Stimulated activated CD4-positive, alpha-beta T cell treated with anti-CD3 and anti-CD28 coated beads, Interleukin-15, amount 100 ng/mL, for 1 hour (primary cell): ENCODE measurements around the gene RNF224.

Experiments
- DNase-seq, 2 donors: peaks; one replicate each; pipeline ENCODE4 v3.0.0-alpha.2; 2020; ENCODE audit warnings: low read depth in 1 of 2, low spot score in 1 of 2

The RNF224 gene

DNA sequence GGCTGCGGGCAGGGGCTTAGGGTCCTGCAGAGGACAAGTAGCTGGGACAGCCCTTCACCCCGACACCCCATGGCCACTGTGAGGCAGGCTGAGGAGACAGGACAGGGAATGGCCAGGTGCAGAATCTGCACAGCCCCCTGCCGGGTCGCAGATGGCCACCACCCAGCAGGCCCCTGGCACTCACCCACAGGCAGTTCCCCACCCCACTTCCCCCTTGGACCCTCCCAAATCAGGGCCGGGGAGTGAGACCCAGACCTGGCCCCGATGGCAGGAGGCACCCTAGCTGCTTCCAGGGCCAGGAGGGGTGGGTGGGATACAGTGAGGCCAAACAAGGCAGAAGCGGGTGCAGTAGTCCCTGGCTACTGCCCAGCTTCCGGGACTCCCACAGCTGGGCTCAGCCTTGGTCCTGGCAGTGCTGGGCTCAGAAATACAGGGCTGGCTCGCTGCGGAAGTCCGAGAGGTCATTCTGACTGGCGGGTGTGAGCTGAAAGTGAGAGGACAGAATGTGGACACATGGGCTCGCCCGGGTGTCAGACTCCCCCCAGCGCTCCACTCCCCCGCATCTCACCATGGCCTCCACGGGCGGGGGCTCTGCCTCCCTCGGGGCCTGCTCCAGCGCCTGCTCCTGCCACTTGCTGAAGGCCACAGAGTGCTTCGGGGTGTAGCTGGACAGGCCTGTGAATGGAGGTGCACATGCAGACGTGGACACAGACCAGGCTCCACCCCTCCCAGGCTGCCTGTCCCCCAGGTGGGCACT lies 35.4 kb upstream of the RNF224 start:
- no peak for DNase-seq

DNA sequence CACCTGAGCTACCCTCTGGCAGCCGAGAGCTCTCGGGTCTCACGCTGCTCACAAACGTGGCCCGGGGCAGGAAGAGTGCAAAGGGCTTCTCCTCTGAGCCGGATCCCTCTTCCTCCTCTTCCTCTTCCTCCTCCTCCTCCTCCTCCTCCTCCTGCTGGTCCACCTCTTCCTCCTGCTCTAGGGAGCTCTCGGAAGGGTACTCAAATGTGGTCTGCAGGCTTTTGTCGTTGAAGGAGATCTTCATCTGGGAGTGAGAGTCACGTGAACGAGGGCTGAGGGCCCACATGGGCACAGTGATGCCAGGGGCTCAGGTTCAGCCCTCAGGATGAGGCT lies 34.9 kb upstream of the RNF224 start:
- no peak for DNase-seq

DNA sequence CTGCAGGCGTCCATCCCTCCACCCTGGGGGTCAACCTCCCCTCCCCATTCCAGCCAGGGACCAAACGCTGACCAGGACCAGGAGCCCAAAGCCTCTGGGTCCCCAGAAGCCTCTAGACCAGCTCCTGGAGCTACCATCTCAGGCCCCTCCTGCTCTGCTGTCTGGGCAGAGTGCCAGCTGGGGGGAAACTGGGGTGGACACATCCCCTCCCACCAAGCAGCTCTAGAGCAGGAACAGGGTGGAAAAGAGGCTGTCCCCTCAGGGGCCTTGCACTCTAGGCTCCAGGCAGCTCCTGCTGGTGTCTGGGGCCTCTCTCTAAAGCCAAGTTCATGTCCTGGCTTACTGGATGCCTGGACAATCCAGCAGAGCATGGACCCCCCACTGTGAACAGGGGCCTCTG lies 34.4 kb upstream of the RNF224 start:
- DNase-seq, result no peak

DNA sequence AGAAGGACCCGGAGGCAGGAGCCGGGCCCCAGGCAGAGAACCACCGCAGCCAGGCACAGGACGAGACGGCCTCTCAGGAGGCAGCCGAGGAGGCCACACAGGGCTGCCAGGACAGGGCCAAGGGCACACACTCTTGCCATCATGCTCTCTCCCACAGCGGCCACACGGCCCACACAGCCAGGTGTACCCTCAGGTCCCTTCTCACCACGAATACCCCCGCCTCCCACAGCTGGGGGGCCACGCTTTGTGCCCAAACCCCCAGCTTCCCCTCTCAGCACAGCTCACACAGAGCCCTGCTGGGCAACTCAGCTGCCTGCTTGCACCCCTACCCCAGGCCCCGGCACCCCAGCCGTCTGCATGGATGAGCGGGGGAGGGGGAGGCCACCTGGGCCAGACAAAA lies 33.5 kb upstream of the RNF224 start:
- no peak for DNase-seq

DNA sequence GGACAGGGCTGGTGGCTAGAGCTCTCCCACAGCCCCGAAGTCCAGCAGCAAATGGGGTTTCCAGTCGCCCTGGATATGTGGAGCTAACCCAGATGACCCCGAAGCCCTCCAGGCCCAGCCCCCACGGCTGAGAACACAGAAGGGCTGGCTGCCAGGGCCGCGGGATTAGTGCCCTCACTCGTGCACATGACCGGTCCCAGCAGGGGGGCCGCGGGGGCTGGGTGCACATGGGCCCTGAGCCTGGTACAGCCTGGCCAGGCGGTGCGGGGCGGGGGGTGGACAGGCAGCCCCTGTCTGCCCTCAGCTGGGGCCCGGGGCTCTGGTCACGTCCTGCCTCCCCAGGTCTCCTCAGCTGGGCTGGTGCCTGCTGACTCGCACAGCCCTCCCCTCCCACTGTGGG lies 32.9 kb upstream of the RNF224 start:
- no peak for DNase-seq

DNA sequence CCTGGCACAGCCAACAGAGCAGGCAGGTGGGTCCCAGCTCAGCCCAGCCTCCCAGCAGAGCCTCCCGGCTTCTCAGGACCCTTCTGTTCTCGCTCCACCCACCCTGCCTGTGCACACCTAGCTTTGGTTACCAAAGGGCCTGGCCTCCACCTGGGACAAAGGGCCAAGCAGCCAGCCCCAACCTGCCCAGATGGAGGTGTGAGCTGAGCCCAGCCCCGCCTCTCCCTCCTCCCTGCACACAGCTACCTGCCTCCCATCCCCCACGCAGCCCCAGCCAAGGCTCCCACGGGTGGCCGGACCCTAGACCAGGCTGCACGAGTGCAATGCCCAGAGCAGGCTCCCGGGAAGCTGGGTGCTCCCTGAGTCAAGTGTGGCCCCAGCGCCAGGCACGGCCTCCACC lies 32.4 kb upstream of the RNF224 start:
- no peak for DNase-seq

DNA sequence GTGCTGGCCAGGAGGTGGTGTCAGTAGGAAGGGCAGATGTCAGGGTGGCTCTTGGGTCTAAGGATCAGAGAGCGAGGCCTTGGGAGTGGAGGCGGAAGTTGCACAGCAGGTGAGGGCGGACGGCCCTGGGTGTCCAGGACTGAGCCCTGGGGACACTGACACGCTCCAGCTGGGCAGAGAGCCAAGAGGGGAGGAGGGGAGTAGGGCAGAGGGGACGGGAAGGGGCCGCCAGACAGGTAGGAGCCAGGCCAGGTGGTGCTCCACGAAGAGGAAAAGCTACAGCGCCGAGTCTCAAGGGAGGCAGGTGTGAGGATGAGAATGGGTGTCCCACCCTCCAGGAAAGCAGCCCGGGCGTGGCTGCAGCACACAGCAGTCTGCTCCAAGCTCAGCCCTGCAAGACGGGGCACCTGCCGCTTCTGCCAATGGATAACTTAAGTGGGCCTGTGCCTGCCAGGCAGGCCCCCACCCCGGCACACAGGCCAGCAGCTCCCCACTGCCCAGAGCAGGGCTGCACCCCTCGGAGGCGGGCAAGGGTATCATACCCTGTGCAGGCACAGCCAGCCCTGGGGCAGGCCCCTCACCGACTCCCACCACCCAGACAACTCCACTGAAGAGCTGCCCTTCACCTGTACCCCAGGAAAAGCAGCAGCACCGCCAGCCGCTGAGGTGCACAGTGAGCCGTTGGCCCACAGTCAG lies 31.6 kb upstream of the RNF224 start:
- DNase-seq, result no peak

DNA sequence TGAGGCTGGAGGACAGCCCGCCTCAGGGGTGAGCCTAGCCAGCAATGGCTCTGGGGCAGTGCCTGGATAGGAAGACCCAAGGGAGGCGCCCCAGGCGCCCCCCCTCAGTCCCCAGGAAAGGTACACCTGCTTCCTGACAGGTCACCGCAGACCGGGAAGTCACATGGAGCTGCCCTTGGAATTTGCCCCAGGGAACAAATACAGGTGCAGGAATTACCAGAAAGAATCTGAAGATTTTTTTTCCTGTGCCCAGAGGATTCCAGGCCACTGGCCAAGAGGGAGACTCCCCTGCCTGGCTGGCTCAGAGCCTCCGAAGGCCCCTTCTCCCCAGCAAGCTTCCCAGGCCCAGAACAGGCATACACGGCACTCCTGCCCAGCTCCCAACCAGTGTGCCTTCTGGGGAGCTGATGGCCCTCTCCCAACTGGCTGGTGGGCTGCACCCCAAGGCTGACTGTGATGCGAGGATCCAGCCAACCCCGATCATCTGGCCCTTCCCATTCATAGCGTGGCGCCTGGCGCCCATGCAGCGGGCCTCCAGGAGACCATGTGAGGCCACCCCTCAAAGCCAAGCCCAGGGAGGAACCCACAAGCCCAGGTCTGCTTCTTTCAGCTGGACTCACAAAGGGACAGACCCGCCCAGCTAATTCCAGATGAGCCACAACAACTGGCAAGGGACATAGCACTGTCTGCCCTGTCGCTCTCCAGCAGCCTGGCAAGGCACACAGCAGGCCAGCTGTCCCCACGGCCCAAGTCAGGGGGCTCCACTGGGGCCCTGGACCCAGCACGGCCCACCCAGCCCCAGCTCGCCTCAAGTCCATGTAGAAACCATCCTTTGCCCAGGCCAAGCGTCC lies 29.0 kb upstream of the RNF224 start:
- DNase-seq, result no peak

DNA sequence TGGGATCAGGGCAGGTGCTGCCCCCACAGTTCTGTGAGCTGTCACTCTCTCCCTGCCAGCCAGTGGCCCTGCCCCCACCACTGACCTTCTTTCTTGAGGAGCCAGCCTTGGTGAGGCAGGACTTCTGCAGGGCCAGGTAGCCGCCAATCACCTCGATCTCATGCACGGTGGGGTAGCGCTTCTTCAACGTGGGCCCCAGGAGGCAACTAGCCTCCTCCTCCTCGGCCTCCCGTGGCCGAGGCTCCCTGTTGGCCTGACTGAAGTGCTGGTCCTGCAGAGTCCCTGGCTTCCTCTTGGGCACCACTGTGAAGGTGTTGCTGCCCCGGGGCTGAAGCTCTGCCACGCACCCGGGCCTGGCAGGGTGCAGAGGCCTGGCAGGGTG lies 28.4 kb upstream of the RNF224 start:
- DNase-seq, result no peak

DNA sequence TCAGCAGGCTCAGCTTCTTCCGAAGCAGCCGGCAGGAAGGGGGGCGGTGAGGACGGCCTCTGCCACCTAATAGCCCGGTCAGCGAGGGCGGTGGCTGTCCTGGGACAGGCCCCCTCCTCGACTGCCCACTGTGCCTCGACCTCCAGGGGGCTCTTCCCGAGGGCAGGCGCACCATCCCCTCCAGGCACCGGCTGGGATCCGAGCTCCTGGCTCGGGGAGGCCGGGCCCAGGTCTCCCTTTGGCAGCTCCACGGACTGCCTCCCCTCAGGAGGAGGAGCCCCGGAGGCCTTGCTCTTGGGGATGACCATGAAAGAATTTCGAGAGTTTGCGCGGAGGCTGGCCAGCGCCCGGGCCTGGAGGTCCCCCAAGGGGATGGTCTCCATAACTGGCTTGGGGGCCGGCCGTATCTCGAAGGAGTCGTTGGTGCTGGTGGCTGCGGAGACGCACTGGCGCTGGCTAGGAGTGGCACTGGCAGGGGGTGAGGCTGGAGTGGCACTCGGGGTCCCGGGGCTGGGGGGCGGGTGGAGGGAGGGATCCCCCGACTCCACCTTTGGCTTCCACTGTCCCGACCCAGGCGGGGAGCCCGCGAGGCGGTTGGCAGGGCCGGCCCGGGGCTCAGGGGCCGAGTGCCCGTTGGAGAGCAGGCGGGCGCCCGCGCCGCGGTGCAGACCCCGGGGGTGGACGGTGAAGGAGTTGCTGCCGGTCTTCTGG lies 27.7 kb upstream of the RNF224 start:
- DNase-seq, result no peak

DNA sequence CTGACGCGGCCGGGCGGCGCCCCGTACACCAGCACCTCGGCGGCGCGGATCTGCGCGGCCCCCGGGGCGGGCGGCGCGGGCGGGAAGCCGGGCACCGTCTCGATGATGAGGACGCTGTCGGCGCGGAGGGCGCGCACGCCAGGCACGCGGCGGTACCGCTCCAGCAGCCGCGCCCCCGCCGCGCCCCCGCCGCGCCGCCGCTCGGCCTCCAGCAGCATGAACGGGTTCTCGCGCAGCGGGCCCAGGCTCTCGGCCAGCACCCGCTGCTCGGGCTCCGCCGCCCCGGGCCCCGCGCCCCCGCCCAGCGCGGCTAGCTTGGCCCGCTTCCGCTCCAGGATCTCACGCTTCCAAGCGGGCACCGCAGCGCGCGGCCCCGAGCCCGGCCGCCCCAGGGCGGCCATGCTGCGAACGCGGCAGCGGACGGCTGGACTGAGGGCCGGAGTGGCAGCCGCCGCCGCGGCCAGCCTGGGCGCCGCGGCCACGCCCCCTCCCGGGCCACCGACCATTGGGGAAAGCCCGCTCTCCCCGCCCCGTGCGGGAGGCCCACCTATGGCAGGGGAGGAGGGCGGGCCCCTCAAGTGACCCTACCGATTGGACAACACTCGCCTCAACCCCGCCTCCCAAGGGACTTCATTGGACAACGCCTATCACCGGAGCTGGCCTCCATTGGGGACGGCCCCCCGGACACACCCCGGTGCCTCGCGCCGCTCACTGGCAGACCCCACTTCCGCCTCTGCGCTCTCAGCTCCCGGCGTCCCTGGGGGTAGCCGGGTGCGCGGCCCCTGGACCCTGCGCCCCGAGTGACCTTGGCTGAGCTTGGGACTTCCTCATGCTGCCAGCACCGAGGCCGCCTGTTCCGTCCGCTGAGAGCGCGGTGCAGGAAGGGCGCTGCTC lies 26.7 kb upstream of the RNF224 start, which contains the start of gene TPRN:
TSS of gene TPRN (minus strand) at position 431 of the 894 bp plus-strand sequence. CDS start at position 401, 30 bp downstream.
- DNase-seq, result peak; percentile 94 to 97

DNA sequence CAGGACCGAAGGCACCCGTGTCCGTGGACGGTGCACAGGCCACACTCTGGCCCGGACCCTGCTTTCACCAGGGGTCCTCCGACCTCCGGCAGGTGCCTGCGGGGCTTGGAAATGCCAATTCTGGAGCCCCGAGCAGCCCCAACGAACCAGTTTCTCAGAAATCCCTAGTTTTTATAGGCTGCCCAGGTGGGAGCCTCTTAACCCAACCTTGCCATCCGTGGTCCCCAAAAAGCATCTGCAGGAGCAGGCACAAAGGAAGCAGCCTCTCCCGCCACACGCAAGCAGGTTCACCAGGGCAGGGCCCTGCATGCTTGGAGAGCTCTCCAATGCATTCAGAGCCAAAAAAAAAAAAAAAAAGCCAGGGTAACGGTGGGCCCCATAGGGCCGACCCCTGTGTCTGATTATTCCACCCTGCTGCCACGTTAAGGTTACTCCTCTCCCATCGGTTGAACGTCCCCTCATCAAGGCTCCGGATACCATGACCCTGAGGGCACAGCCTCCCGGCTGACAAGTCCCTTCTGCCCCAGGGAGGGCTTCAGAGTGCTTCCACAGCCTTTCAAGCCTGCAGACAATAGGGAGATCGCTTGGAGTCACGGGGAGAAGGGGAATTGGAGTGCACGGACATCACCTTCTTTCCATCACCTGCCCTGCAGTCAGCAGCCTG lies 26.0 kb upstream of the RNF224 start:
- no peak for DNase-seq

DNA sequence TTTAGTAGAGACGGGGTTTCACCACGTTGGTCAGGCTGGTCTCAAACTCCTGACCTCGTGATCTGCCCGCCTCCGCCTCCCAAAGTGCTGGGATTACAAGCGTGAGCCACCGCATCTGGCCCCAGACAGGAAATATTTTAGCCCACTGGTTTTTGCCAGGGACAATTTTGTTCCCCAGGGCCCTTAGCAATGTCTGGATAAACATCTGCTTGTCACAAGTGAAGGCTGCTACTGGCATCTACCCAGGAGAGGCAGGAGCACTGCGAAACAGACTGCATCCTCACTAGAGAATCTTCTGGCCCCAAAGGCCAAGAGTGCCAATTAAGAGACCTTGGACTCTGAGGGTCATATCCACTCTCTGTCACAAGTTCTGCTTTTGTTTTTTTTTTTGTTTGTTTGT lies 24.3 kb upstream of the RNF224 start:
- DNase-seq, result no peak

DNA sequence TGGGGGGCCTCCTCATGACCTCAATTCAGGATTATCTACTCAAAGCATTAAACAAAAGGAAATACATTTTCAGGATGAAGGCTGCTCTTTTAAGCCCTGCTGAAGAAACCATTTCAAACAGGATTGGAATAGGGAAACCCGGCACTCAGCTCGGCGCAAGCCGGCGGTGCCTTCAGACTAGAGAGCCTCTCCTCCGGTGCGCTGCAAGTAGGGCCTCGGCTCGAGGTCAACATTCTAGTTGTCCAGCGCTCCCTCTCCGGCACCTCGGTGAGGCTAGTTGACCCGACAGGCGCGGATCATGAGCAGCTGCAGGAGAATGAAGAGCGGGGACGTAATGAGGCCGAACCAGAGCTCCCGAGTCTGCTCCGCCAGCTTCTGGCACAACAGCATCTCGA lies 22.6 kb upstream of the RNF224 start:
- DNase-seq, result no peak

DNA sequence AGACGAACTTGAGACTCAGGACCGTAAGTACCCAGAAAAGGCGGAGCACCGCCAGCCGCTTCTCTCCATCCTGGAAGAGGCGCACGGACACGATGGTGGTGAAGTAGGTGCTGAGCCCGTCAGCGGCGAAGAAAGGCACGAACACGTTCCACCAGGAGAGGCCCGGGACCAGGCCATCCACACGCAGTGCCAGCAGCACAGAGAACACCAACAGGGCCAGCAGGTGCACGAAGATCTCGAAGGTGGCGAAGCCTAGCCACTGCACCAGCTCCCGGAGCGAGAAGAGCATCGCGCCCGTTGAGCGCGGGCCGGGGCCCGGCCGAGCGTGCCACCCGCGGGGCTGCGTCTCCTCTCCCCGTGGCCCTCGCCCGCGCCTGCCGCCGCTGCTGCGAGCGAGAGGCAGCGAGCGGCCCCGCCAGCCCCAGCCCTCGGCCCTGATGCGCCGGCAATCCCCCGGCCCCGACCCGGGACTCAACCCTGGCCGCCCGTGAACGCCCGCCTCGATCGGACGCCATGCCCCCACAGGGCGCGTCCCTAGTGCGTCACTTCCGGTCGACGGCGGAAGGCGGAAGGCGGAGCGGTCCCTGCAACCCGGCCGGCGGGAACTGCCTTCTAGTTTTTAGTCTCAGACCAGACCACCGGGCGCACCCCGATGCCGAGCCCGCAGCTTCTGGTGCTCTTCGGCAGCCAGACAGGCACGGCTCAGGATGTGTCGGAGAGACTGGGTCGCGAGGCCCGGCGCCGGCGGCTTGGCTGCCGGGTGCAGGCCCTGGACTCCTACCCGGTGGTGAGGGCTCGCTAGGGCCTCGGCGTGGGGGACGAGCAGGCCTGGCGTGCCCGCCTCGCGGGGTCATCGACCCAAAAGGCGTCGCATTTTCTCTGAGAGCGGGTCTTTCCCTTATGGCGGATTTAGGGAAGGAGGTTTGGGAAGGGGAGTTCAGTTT lies 21.9 kb upstream of the RNF224 start, which contains the start of the genes NDOR1 and TMEM203:
TSS of gene NDOR1 (plus strand) at position 575 of the 944 bp plus-strand sequence. CDS start at position 653, 78 bp downstream.
TSS of gene TMEM203 (minus strand) at position 523 of the 944 bp plus-strand sequence. CDS start at position 289, 234 bp downstream.
- DNase-seq, result peak; percentile 82 to 91

DNA sequence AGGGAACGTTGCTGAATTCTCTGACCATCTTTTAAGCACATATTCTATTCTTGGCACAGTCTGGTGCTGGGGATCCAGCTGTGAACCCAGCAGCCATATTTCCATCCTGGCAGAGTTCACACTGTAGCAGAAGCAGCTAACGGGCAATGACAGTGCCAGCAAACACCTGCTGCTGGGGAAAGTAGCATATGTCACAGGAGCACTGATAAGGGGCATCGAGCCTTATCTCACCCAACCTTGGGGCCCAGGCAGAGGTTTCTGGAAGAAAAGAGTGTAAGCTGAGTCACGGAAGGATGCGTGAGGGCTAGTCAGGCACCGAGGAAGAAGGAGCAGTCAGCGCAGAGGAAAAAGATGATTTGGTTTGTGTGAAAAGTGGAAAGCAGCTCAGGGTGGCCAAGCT lies 20.7 kb upstream of the RNF224 start:
- no peak for DNase-seq

DNA sequence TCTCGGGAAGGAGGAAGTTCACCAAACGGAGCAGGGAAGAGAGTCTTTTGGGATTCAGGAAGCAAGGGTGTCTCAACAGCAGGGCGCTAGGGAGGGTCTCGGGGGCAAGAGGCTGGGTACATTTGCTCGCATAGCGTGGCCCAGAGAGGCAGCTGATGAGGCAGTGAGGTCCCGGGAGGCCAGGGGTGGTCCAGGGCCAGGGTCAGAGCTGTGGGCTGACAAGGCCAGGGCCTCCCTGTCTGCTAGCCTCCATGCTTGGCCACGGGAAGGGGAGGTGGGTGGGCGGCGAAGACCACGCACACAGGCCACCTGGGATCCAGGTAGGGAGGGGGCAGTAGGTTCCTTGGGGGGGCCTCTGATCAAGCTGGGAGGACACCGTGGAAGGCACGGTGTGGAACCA lies 15.8 kb upstream of the RNF224 start:
- DNase-seq, result no peak

DNA sequence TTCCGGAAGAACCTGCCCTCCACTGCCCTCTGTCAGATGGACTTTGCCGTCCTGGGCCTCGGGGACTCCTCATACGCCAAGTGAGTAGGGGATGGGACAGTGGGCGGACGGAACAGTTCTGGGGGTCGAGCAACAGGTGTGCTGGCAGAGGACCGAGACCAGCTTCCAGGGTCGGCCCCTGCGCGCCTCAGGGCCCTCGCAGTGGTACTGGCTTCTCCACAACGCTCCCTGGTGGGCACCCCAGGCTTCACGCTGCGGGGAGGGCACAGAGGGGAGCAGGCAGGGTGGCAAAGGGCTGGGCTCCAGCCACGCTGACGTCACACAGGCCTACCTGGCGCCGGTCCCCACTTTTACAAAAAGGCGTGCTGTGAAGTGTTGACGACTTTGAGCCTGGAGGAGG lies 14.8 kb upstream of the RNF224 start:
- no peak for DNase-seq
